DMS114 treated with DMSO at 0.1 percent for 48 hours (cell line): ENCODE measurements around the gene GRHPR.
"Not testable (repeated sequence)": the region's sequence is repeated elsewhere in the genome, so short reads cannot be mapped to it uniquely, and the experiment has no call there.

Source experiments
- DNase-seq: peaks from one replicate; lab custom pipeline; 2025; ENCODE audit not compliant: unreplicated experiment; lab: John Stamatoyannopoulos, UW

Gene GRHPR

GRCh38 chr9:37422289-37423104 is at the start of gene GRHPR:
Gene GRHPR (plus strand): TSS chr9:37422696. CDS start chr9:37422751, 55 bp downstream.
- DNase-seq, result peak; percentile 57

- DNase-seq, result no peak
Measured at GRCh38 chr9:37372839-37373238, 49.7 kb upstream of the GRHPR start.

GRCh38 chr9:37373621-37374020 is 48.9 kb upstream of the GRHPR start:
- no peak for DNase-seq

- DNase-seq, result no peak
Measured at GRCh38 chr9:37374892-37375291, 47.6 kb upstream of the GRHPR start.

- no peak for DNase-seq
Measured at GRCh38 chr9:37377688-37378612, 44.5 kb upstream of the GRHPR start.

GRCh38 chr9:37378613-37379004 is 43.9 kb upstream of the GRHPR start:
- no peak for DNase-seq

GRCh38 chr9:37379835-37380234 is 42.7 kb upstream of the GRHPR start:
- no peak for DNase-seq

- no peak for DNase-seq
Measured at GRCh38 chr9:37380570-37380969, 41.9 kb upstream of the GRHPR start.

GRCh38 chr9:37381094-37381741 is 41.3 kb upstream of the GRHPR start:
- DNase-seq, result no peak

- DNase-seq, result no peak
Measured at GRCh38 chr9:37382161-37382981, 40.1 kb upstream of the GRHPR start.

- no peak for DNase-seq
Measured at GRCh38 chr9:37382982-37383357, 39.5 kb upstream of the GRHPR start.

GRCh38 chr9:37383393-37383792 is 39.1 kb upstream of the GRHPR start:
- no peak for DNase-seq

GRCh38 chr9:37383876-37384746 is 38.4 kb upstream of the GRHPR start:
- DNase-seq, result no peak

- no peak for DNase-seq
Measured at GRCh38 chr9:37385286-37385685, 37.2 kb upstream of the GRHPR start.

- no peak for DNase-seq
Measured at GRCh38 chr9:37386988-37387387, 35.5 kb upstream of the GRHPR start.

GRCh38 chr9:37390759-37391158 is 31.7 kb upstream of the GRHPR start:
- no peak for DNase-seq

- no peak for DNase-seq
Measured at GRCh38 chr9:37392272-37392671, 30.2 kb upstream of the GRHPR start.

GRCh38 chr9:37395229-37395628 is 27.3 kb upstream of the GRHPR start:
- DNase-seq, result no peak

GRCh38 chr9:37395663-37396062 is 26.8 kb upstream of the GRHPR start:
- no peak for DNase-seq

GRCh38 chr9:37397948-37398347 is 24.5 kb upstream of the GRHPR start:
- DNase-seq, result not testable (repeated sequence)
